ENCODE results near the gene TNFSF18. TPM values are rescaled to one million over a fixed set of nuclear protein-coding genes. Genes with fewer than 3 reads are reported as not detected.
A peak's percentile ranks its signal among the peaks of the same experiment; 100 is the strongest.

Gene TNFSF18, protein sequence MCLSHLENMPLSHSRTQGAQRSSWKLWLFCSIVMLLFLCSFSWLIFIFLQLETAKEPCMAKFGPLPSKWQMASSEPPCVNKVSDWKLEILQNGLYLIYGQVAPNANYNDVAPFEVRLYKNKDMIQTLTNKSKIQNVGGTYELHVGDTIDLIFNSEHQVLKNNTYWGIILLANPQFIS
- not detected for total RNA-seq

DNA sequence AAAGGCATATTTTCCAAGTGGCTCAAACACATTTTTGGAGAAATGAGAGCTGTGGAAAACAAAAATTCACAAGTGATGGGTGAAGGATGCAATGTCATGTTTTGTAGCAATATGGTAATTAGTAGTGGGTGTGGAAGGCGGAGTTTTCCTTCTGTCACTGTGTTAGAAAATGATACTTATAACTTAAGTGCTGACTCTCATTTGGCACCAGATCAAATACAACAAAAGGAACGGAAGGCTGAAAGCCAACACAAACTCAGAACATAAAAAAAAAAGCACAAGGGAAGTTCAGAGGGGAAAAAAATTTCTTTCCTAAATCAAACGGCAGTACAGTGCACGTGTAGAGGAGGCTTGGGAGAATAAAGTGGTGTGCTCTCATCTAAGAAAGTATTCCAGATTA, at the start of gene TNFSF18:
TNFSF18 (minus strand) TSS at position 77 of the 400 bp plus-strand sequence; CDS start at position 32, 45 bp downstream.
- Histone ChIP-seq H3K36me3 (no peaks in the 10 kb centered on the region), H3K4me1 (peaks cover 8% of the 10 kb centered on the region), H3K27ac (no peak within 1 kb of the TSS), H3K27me3 (no peaks in the 10 kb centered on the region), H3K4me3 (no peak within 1 kb of the TSS), H3K9me3 (no peaks in the 10 kb centered on the region)
- no peak for DNase-seq (ENCODE audit: extremely low spot score in 2 of 2)
- TF ChIP-seq, protein P1, sequence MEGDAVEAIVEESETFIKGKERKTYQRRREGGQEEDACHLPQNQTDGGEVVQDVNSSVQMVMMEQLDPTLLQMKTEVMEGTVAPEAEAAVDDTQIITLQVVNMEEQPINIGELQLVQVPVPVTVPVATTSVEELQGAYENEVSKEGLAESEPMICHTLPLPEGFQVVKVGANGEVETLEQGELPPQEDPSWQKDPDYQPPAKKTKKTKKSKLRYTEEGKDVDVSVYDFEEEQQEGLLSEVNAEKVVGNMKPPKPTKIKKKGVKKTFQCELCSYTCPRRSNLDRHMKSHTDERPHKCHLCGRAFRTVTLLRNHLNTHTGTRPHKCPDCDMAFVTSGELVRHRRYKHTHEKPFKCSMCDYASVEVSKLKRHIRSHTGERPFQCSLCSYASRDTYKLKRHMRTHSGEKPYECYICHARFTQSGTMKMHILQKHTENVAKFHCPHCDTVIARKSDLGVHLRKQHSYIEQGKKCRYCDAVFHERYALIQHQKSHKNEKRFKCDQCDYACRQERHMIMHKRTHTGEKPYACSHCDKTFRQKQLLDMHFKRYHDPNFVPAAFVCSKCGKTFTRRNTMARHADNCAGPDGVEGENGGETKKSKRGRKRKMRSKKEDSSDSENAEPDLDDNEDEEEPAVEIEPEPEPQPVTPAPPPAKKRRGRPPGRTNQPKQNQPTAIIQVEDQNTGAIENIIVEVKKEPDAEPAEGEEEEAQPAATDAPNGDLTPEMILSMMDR (IDR thresholded peaks at IDR 0.05) = no peak
- TF ChIP-seq POLR2AphosphoS5 (IDR thresholded peaks at IDR 0.05; ENCODE audit: insufficient read depth in 1 of 2, low read depth in 1 of 2) = peak in 1 of 2 donors; percentile 47
- intact Hi-C loops (cut with DNase I) = no loop called here

GRCh38 chr1:173099166-173099565, 48.4 kb upstream of the TNFSF18 start:
- Histone ChIP-seq H3K27ac (no peak overlapping the region), H3K36me3 (no peaks in the 10 kb centered on the region), H3K9me3 (peaks cover 9% of the 10 kb centered on the region), H3K27me3 (no peaks in the 10 kb centered on the region), H3K4me1 (no peaks in the 10 kb centered on the region), H3K4me3 (no peak overlapping the region)
- intact Hi-C loops (cut with DNase I) = no loop called here
- DNase-seq (ENCODE audit: extremely low spot score in 2 of 2) = no peak
- TF ChIP-seq POLR2A (IDR thresholded peaks at IDR 0.05) = no peak
- TF ChIP-seq, protein P1 (IDR thresholded peaks at IDR 0.05) = no peak
- no peak for TF ChIP-seq POLR2AphosphoS5 (IDR thresholded peaks at IDR 0.05; ENCODE audit: insufficient read depth in 1 of 2, low read depth in 1 of 2)

DNA sequence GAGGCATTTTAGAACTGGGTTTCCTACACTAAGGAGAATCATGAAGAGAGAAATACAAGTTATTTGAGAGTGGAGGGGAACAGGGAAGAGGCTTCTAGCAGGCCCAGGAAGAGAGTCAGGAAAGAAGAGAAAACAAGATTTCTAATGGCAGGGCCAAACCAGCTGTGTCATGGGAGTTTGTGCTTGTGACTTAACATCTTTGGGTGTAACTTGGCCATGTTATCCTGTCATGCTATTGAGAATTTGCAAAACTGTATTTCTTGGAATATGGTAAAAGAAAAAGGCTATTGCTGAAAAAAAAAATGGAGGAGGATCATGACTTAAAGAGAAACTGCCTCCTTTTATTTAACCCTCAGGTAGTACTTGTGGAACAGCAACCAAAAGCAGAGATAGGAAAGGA, 47.4 kb upstream of the TNFSF18 start:
- H3K4me3 ChIP-seq = no peak overlapping the region
- intact Hi-C loops (cut with DNase I) = no loop called here
- no peaks in the 10 kb centered on the region for H3K36me3 ChIP-seq

GRCh38 chr1:173097001-173097400, 46.3 kb upstream of the TNFSF18 start:
- no peaks in the 10 kb centered on the region for H3K9me3 ChIP-seq
- DNase-seq (ENCODE audit: extremely low spot score in 2 of 2) = no peak
- H3K4me3 ChIP-seq = no peak overlapping the region
- H3K27me3 ChIP-seq = no peaks in the 10 kb centered on the region
- intact Hi-C loops (cut with DNase I) = no loop called here
- H3K36me3 ChIP-seq = no peaks in the 10 kb centered on the region
- H3K4me1 ChIP-seq = no peaks in the 10 kb centered on the region
- TF ChIP-seq, protein P1 (IDR thresholded peaks at IDR 0.05) = no peak
- TF ChIP-seq POLR2AphosphoS5 (IDR thresholded peaks at IDR 0.05; ENCODE audit: insufficient read depth in 1 of 2, low read depth in 1 of 2) (no peak), POLR2A (IDR thresholded peaks at IDR 0.05) (no peak)
- H3K27ac ChIP-seq = no peak overlapping the region

More for the DNA sequence above, 47.4 kb upstream of the TNFSF18 start:
- TF ChIP-seq POLR2A (IDR thresholded peaks at IDR 0.05) = no peak
- TF ChIP-seq, protein P1 (IDR thresholded peaks at IDR 0.05) = no peak
- no peak for TF ChIP-seq POLR2AphosphoS5 (IDR thresholded peaks at IDR 0.05; ENCODE audit: insufficient read depth in 1 of 2, low read depth in 1 of 2)
- Histone ChIP-seq H3K27me3 (no peaks in the 10 kb centered on the region), H3K27ac (no peak overlapping the region), H3K4me1 (no peaks in the 10 kb centered on the region), H3K9me3 (peaks cover 3% of the 10 kb centered on the region)
- no peak for DNase-seq (ENCODE audit: extremely low spot score in 2 of 2)

GRCh38 chr1:173095632-173096031, 44.9 kb upstream of the TNFSF18 start:
- TF ChIP-seq POLR2A (IDR thresholded peaks at IDR 0.05) = no peak
- TF ChIP-seq, protein P1 (IDR thresholded peaks at IDR 0.05) = no peak
- no peak for TF ChIP-seq POLR2AphosphoS5 (IDR thresholded peaks at IDR 0.05; ENCODE audit: insufficient read depth in 1 of 2, low read depth in 1 of 2)
- Histone ChIP-seq H3K4me3 (no peak overlapping the region), H3K27me3 (no peaks in the 10 kb centered on the region), H3K36me3 (no peaks in the 10 kb centered on the region), H3K27ac (no peak overlapping the region), H3K4me1 (no peaks in the 10 kb centered on the region), H3K9me3 (no peaks in the 10 kb centered on the region)
- intact Hi-C loops (cut with DNase I) = no loop called here
- DNase-seq (ENCODE audit: extremely low spot score in 2 of 2) = no peak
